ENCODE measurements around the gene ISL2. TPM values are rescaled to one million over a fixed set of nuclear protein-coding genes. Genes with fewer than 3 reads are reported as not detected.

ISL2 gene
- total RNA-seq, 2 donors from 2014 or later: 0.51 to 0.66 TPM

GRCh38 chr15:76303909-76304308 lies 32.7 kb upstream of the ISL2 start:
- DNase-seq: no peak
- no peak overlapping the region for H3K27ac ChIP-seq (ENCODE audit: low read depth, low read length)
- no peaks in the 10 kb centered on the region for H3K4me1 ChIP-seq (ENCODE audit: control insufficient read depth, insufficient read depth, low read length)
- H3K9me3 ChIP-seq (ENCODE audit: control insufficient read depth, low read length): peaks cover 8% of the 10 kb centered on the region
- Mint-ChIP-seq H3K36me3 (ENCODE audit: low read depth) (peaks cover 16% of the 10 kb centered on the region), H3K4me1 (peaks cover 14% of the 10 kb centered on the region), H3K27me3 (ENCODE audit: insufficient read depth) (no peaks in the 10 kb centered on the region), H3K9me3 (peaks cover 11% of the 10 kb centered on the region), H3K4me3 (no peak overlapping the region), H3K27ac (no peak overlapping the region)
- no peaks in the 10 kb centered on the region for H3K27me3 ChIP-seq (ENCODE audit: control insufficient read depth, insufficient read depth, low read length, poor library complexity, severe bottlenecking)
- WGBS, 2 experiments (ENCODE audit: insufficient coverage in 1 of 2, insufficient read length in 1 of 2): 95% methylated on average over 1 of the region's 1 CpG; no CpG with 5 or more reads in 1 of the 2 experiments
- no peaks in the 10 kb centered on the region for H3K36me3 ChIP-seq (ENCODE audit: control insufficient read depth, insufficient read depth, low read length)
- TF ChIP-seq CTCF (conservative IDR thresholded peaks at IDR 0.05): no peak
- no peak overlapping the region for H3K9ac ChIP-seq (ENCODE audit: extremely low read depth, low read length, poor library complexity, severe bottlenecking)
- no peak overlapping the region for H3K4me3 ChIP-seq (ENCODE audit: low read length)

- no peaks in the 10 kb centered on the region for H3K27me3 ChIP-seq (ENCODE audit: control insufficient read depth, insufficient read depth, low read length, poor library complexity, severe bottlenecking)
- no peak overlapping the region for H3K27ac ChIP-seq (ENCODE audit: low read depth, low read length)
- H3K36me3 ChIP-seq (ENCODE audit: control insufficient read depth, insufficient read depth, low read length): peaks cover 4% of the 10 kb centered on the region
- H3K4me3 Mint-ChIP-seq: peak overlapping the region; percentile 83
- peak overlapping the region; percentile 93 for H3K4me3 ChIP-seq (ENCODE audit: low read length)
- DNase-seq: no peak
- no peaks in the 10 kb centered on the region for H3K4me1 ChIP-seq (ENCODE audit: control insufficient read depth, insufficient read depth, low read length)
- no peaks in the 10 kb centered on the region for H3K27me3 Mint-ChIP-seq (ENCODE audit: insufficient read depth)
- peak overlapping the region; percentile 87 for H3K27ac Mint-ChIP-seq
- peaks cover 33% of the 10 kb centered on the region for H3K4me1 Mint-ChIP-seq
- 91 to 93% methylated on average over 7 to 12 of the region's 13 CpGs for WGBS, 2 experiments (ENCODE audit: insufficient coverage in 1 of 2, insufficient read length in 1 of 2)
- no peak overlapping the region for H3K9ac ChIP-seq (ENCODE audit: extremely low read depth, low read length, poor library complexity, severe bottlenecking)
- H3K36me3 Mint-ChIP-seq (ENCODE audit: low read depth): peaks cover 13% of the 10 kb centered on the region
- H3K9me3 ChIP-seq (ENCODE audit: control insufficient read depth, low read length): no peaks in the 10 kb centered on the region
- peaks cover 6% of the 10 kb centered on the region for H3K9me3 Mint-ChIP-seq
- TF ChIP-seq CTCF (conservative IDR thresholded peaks at IDR 0.05): no peak
Observed at GRCh38 chr15:76309601-76310330, 26.8 kb upstream of the ISL2 start.

GRCh38 chr15:76310475-76311099 lies 26.0 kb upstream of the ISL2 start:
- 8 to 10% methylated on average over 5 to 16 of the region's 16 CpGs for WGBS, 2 experiments (ENCODE audit: insufficient coverage in 1 of 2, insufficient read length in 1 of 2)
- H3K9ac ChIP-seq (ENCODE audit: extremely low read depth, low read length, poor library complexity, severe bottlenecking): peak overlapping the region; percentile 90
- DNase-seq: no peak
- H3K9me3 ChIP-seq (ENCODE audit: control insufficient read depth, low read length): no peaks in the 10 kb centered on the region
- H3K27ac ChIP-seq (ENCODE audit: low read depth, low read length): peak overlapping the region; percentile 49
- H3K36me3 ChIP-seq (ENCODE audit: control insufficient read depth, insufficient read depth, low read length): peaks cover 4% of the 10 kb centered on the region
- peak overlapping the region; percentile 95 for H3K27ac Mint-ChIP-seq
- H3K4me1 ChIP-seq (ENCODE audit: control insufficient read depth, insufficient read depth, low read length): no peaks in the 10 kb centered on the region
- H3K4me3 ChIP-seq (ENCODE audit: low read length): peak overlapping the region; percentile 93
- H3K27me3 ChIP-seq (ENCODE audit: control insufficient read depth, insufficient read depth, low read length, poor library complexity, severe bottlenecking): no peaks in the 10 kb centered on the region
- H3K36me3 Mint-ChIP-seq (ENCODE audit: low read depth): peaks cover 9% of the 10 kb centered on the region
- H3K9me3 Mint-ChIP-seq: peaks cover 2% of the 10 kb centered on the region
- peak overlapping the region; percentile 83 for H3K4me3 Mint-ChIP-seq
- H3K4me1 Mint-ChIP-seq: peaks cover 30% of the 10 kb centered on the region
- H3K27me3 Mint-ChIP-seq (ENCODE audit: insufficient read depth): peaks cover 6% of the 10 kb centered on the region
- no peak for TF ChIP-seq CTCF (conservative IDR thresholded peaks at IDR 0.05)

Measured in endodermal cell (in vitro differentiated cells).